K562 (cell line): ENCODE results near the gene BRME1. TPM values are rescaled to one million over a fixed set of nuclear protein-coding genes. Genes with fewer than 3 reads are reported as not detected.

Experiments
- ATF3 ChIP-seq, 2 experiments: fragments of 450-650 bp in 1 of 2; sonication (generic) in 1 of 2; formaldehyde crosslinking in 1 of 2; IDR thresholded peaks in 1 of 2; conservative IDR thresholded peaks in 1 of 2; 2 replicates each; pipeline versions ENCODE4 v1.6.1 to v1.8.1; 2016 to 2023; ENCODE audit warnings: mild to moderate bottlenecking in 2 of 2, moderate library complexity in 2 of 2, inconsistent platforms in 1 of 2, missing genetic modification reagents in 1 of 2
- CEBPZ ChIP-seq: fragments of 150-350 bp; IDR thresholded peaks from 2 replicates; pipeline ENCODE4 v1.6.1; 2014; ENCODE audit warnings: low read depth, mild to moderate bottlenecking, low read length, borderline replicate concordance
- SETDB1 ChIP-seq: IDR thresholded peaks from one replicate; pipeline ENCODE4 v1.6.1; 2012; ENCODE audit warnings: low read length, control low read depth, inconsistent platforms
- SIN3A ChIP-seq, 2 experiments: fragments of 150-350 bp in 1 of 2; IDR thresholded peaks; 2 replicates each; pipeline ENCODE4 v1.6.1; 2011 to 2016; ENCODE audit warnings: borderline replicate concordance in 2 of 2, low read depth in 2 of 2, low read length in 2 of 2, mild to moderate bottlenecking in 2 of 2, moderate library complexity in 2 of 2; ENCODE audit not compliant: control insufficient read depth in 1 of 2
- THRB ChIP-seq: fragments of 450-650 bp; formaldehyde crosslinking; conservative IDR thresholded peaks from 2 replicates; pipeline ENCODE4 v1.4.0; 2022; ENCODE audit warnings: mild to moderate bottlenecking, missing genetic modification characterization
- ZBTB40 ChIP-seq, 2 experiments: fragments of 450-650 bp in 1 of 2; sonication (generic) in 1 of 2; formaldehyde crosslinking in 1 of 2; IDR thresholded peaks; 2 replicates each; pipeline versions ENCODE4 v1.7.1 to v1.9.0; 2016 to 2022; ENCODE audit warnings: inconsistent platforms in 1 of 2, mild to moderate bottlenecking in 1 of 2, missing genetic modification reagents in 1 of 2
- ZEB2 ChIP-seq: fragments of 450-650 bp; IDR thresholded peaks from 2 replicates; pipeline ENCODE4 v1.6.1; 2016
- polyA plus RNA-seq, 8 experiments: library from polyadenylated mRNA; depleted of rRNA in 4 of 8; stranded (reverse) in 5 of 8; unstranded in 3 of 8; fragments of >200 nt; fragmentation: Nextera tagmentation in 2 of 8; fragmentation: Illumina TruSeq in 1 of 8; extraction: Ambion mirVana in 2 of 8; extraction: Trizol in 1 of 8; gene quantifications; 2 replicates each; pipeline versions ENCODE4 v1.2.1 to v1.2.3, GENCODE V29; 2011 to 2014; ENCODE audit warnings: inconsistent platforms in 1 of 8, missing spikeins in 1 of 8
- total RNA-seq, 7 experiments: library from RNA; depleted of rRNA in 6 of 7; stranded (reverse); fragments of >200 nt in 6 of 7; fragmentation: Illumina TruSeq in 2 of 7; extraction: Trizol in 2 of 7; gene quantifications; 2 replicates each; pipeline versions ENCODE4 v1.2.1 to v1.2.3, GENCODE V29; 2011 to 2021; ENCODE audit warnings: low replicate concordance in 1 of 7

The BRME1 gene
- total and polyA plus RNA-seq, 9 of the 15 experiments (the other 6 are each of a cell fraction or from before 2014, with no cell fraction given): 0.75 to 6.1 (median 3.6) TPM

- TF ChIP-seq ATF3 (IDR thresholded peaks at IDR 0.05): no peak
- TF ChIP-seq ATF3 (CRISPR knock-in tag; conservative IDR thresholded peaks at IDR 0.05): no peak
- peak in 1 of 2 experiments; percentile 17; a peak in 1 of 4 replicates for TF ChIP-seq SIN3A (IDR thresholded peaks at IDR 0.05; ENCODE audit: borderline replicate concordance in 2 of 2, control insufficient read depth in 1 of 2, low read depth in 2 of 2, low read length in 2 of 2)
- no peak for TF ChIP-seq SETDB1
- TF ChIP-seq ZEB2: no peak
- TF ChIP-seq THRB (CRISPR knock-in tag): no peak
- TF ChIP-seq ZBTB40 (IDR thresholded peaks at IDR 0.05): peak; percentile 82
- TF ChIP-seq ZBTB40 (CRISPR knock-in tag; IDR thresholded peaks at IDR 0.05): no peak
- peak; percentile 95 for TF ChIP-seq CEBPZ
These were observed 46.4 kb upstream of the BRME1 start, which contains the start of gene DCAF15 (continued) for GRCh38 chr19:13952154-13952930.
